Stomach (tissue), 19 donors: ENCODE results near the gene POLR3A. TPM values are rescaled to one million over a fixed set of nuclear protein-coding genes. Genes with fewer than 3 reads are reported as not detected.
"Not testable (repeated sequence)": the region's sequence is repeated elsewhere in the genome, so short reads cannot be mapped to it uniquely, and the experiment has no call there.

Experiments
- DNase-seq, 2 donors: peaks; one replicate each; pipeline versions ENCODE4 v3.0.0 to v3.0.0-alpha.2; 2013 to 2019
- H3K27ac ChIP-seq, 5 donors: fragments of 200-600 bp in 4 of 5; sonication (generic) in 4 of 5; one replicate each; pipeline ENCODE4 v1.5.1; 2013 to 2019; ENCODE audit warnings: mild to moderate bottlenecking in 1 of 5, moderate library complexity in 1 of 5
- H3K27me3 ChIP-seq, 3 donors: fragments of 200-600 bp; sonication (generic); one replicate each; pipeline ENCODE4 v1.5.1; 2017 to 2019; ENCODE audit warnings: mixed run types in 1 of 3
- H3K36me3 ChIP-seq, 4 donors: fragments of 200-600 bp; sonication (generic); 1 replicate in 3 of 4; 2 replicates in 1 of 4; pipeline ENCODE4 v1.5.1; 2016 to 2019
- H3K4me1 ChIP-seq, 4 donors: fragments of 200-600 bp; sonication (generic); one replicate each; pipeline ENCODE4 v1.5.1; 2016 to 2019
- H3K4me3 ChIP-seq, 4 donors: fragments of 200-600 bp; sonication (generic) in 3 of 4; one replicate each; pipeline ENCODE4 v1.5.1; 2016 to 2019; ENCODE audit warnings: mild to moderate bottlenecking in 1 of 4
- H3K9me3 ChIP-seq, 4 donors: fragments of 200-600 bp; sonication (generic); one replicate each; pipeline ENCODE4 v1.5.1; 2016 to 2019
- CTCF ChIP-seq, 7 experiments: fragments of 450-650 bp in 4 of 7; fragments of 200-600 bp in 3 of 7; sonication (generic) in 3 of 7; IDR thresholded peaks; one replicate each; pipeline ENCODE4 v1.5.1; 2016 to 2019; ENCODE audit warnings: antibody characterized with exemption in 7 of 7, control low read depth in 2 of 7, mild to moderate bottlenecking in 1 of 7
- EP300 ChIP-seq: sonication (generic); formaldehyde crosslinking; IDR thresholded peaks from one replicate; pipeline ENCODE4 v1.6.1; 2017; ENCODE audit warnings: antibody characterized with exemption
- POLR2A ChIP-seq, 4 donors: fragments of 450-650 bp; IDR thresholded peaks; one replicate each; pipeline ENCODE4 v1.6.1; 2016; ENCODE audit warnings: antibody characterized with exemption in 4 of 4, control low read depth in 2 of 4, mild to moderate bottlenecking in 1 of 4, moderate library complexity in 1 of 4
- POLR2AphosphoS5 ChIP-seq, 3 donors: sonication (generic); formaldehyde crosslinking; IDR thresholded peaks; one replicate each; pipeline ENCODE4 v1.6.1; 2016; ENCODE audit warnings: antibody characterized with exemption in 3 of 3
- WGBS, 5 donors: extraction: QIAGEN DNeasy Blood & Tissue Kit in 3 of 5; methylation state at CpG; one replicate each; pipeline versions ENCODE4 v1.1.5 to v1.1.7; 2013 to 2018; 5-methylcytosine and 5-hydroxymethylcytosine counted together
- intact Hi-C: fragments of 100-400 bp; cut with DNase I; formaldehyde crosslinking; loops from one replicate; pipeline ENCODE4 v1.15.1; 2023; ENCODE audit warnings: low total_unique reads
- long read RNA-seq, 10 donors: transcript quantifications; one replicate each; lab custom pipeline, GENCODE V29; 2026
- polyA plus RNA-seq, 3 donors: library from polyadenylated mRNA; stranded (reverse); fragments of 200-250 nt; gene quantifications; one replicate each; pipeline ENCODE4 v1.2.3, GENCODE V29; 2013
- total RNA-seq, 5 donors: library from RNA; depleted of rRNA; stranded (reverse); fragments of >200 nt; gene quantifications; one replicate each; pipeline versions ENCODE4 v1.1.0 to v1.2.3, GENCODE V29; 2014 to 2016
- donor health status: healthy with polysubstance abuse.
- donor health status: Bipolar disorder and iron deficiency.
- donor health status: healthy.

Gene POLR3A
- total RNA-seq (10 to 100 TPM in 3 of 5 donors, 1 to 10 TPM in 2; 8.5 to 25.8 (median 13.4) TPM), polyA plus RNA-seq (1 to 10 TPM; 2.1 to 3.0 (median 2.4) TPM)
- long read RNA-seq, donor 1, partial matches to known transcripts = 2,860 of 3,306 reads
- long read RNA-seq, donor 1, other reads (novel, unspliced or antisense) = 446 of 3,306 reads
- long read RNA-seq, donor 2, partial matches to known transcripts = 1,838 of 2,917 reads
- long read RNA-seq, donor 2, other reads (novel, unspliced or antisense) = 1,079 of 2,917 reads
- long read RNA-seq, donor 3, partial matches to known transcripts = 1,711 of 3,069 reads
- long read RNA-seq, donor 3, other reads (novel, unspliced or antisense) = 1,358 of 3,069 reads
- long read RNA-seq, donor 4, partial matches to known transcripts = 626 of 891 reads
- long read RNA-seq, donor 4, other reads (novel, unspliced or antisense) = 265 of 891 reads
- long read RNA-seq, donor 5 = 0 reads
- long read RNA-seq, donor 6, full-length matches to known transcripts = 1 of 9,934 reads
- long read RNA-seq, donor 6, partial matches to known transcripts = 6,925 of 9,934 reads
- long read RNA-seq, donor 6, other reads (novel, unspliced or antisense) = 3,008 of 9,934 reads
- long read RNA-seq, donor 7, partial matches to known transcripts = 5,543 of 6,201 reads
- long read RNA-seq, donor 7, other reads (novel, unspliced or antisense) = 658 of 6,201 reads
- long read RNA-seq, donor 8, partial matches to known transcripts = 9 of 9 reads
- long read RNA-seq, donor 8, other reads (novel, unspliced or antisense) = 0 of 9 reads
- long read RNA-seq, donor 9, partial matches to known transcripts = 7,111 of 7,724 reads
- long read RNA-seq, donor 9, other reads (novel, unspliced or antisense) = 613 of 7,724 reads
- long read RNA-seq, donor 10, full-length matches to known transcripts = 1 of 2,786 reads
- long read RNA-seq, donor 10, partial matches to known transcripts = 1,798 of 2,786 reads
- long read RNA-seq, donor 10, other reads (novel, unspliced or antisense) = 987 of 2,786 reads

GRCh38 chr10:78029269-78030226 lies at the start of gene POLR3A:
POLR3A (minus strand) TSS chr10:78029515; CDS start chr10:78029407, 108 bp downstream.
- peak within 1 kb of the TSS; percentile 84 to 98 (median 96) for H3K4me3 ChIP-seq
- H3K27ac ChIP-seq = peak within 1 kb of the TSS; percentile 75 to 92 (median 87)
- intact Hi-C loops = no loop called here
- peaks cover 15 to 19% (median 18%) of the 10 kb centered on the region in 4 donors for H3K36me3 ChIP-seq
- H3K27me3 ChIP-seq = no peaks in the 10 kb centered on the region
- WGBS, 5 donors = 0 to 1% (median 0%) methylated on average over 35 of the region's 35 CpGs
- H3K4me1 ChIP-seq = peaks cover 20 to 44% (median 40%) of the 10 kb centered on the region in 4 donors
- peak; percentile 96 to 99 for DNase-seq
- TF ChIP-seq POLR2AphosphoS5 (IDR thresholded peaks at IDR 0.05) (peak; percentile 65 to 95 (median 89)), POLR2A (IDR thresholded peaks at IDR 0.05) (no peak), CTCF (IDR thresholded peaks at IDR 0.05) (peak in 5 of 7 experiments; percentile 43 to 96 (median 64)), EP300 (no peak)
- no peaks in the 10 kb centered on the region for H3K9me3 ChIP-seq

- Histone ChIP-seq H3K4me3 (no peak overlapping the region), H3K27me3 (no peaks in the 10 kb centered on the region), H3K4me1 (no peaks in the 10 kb centered on the region), H3K27ac (no peak overlapping the region), H3K9me3 (peaks cover 0 to 7% (median 0%) of the 10 kb centered on the region in 4 donors), H3K36me3 (no peaks in the 10 kb centered on the region)
- intact Hi-C loops = no loop called here
- TF ChIP-seq POLR2AphosphoS5 (IDR thresholded peaks at IDR 0.05) = no peak
- no peak for TF ChIP-seq CTCF (IDR thresholded peaks at IDR 0.05)
- DNase-seq = no peak
- WGBS, 5 donors = 83 to 88% (median 84%) methylated on average over 4 of the region's 4 CpGs
Measured at GRCh38 chr10:78078539-78079330, 49.4 kb upstream of the POLR3A start.

GRCh38 chr10:78075806-78076205 lies 46.5 kb upstream of the POLR3A start:
- 88 to 100% (median 98%) methylated on average over 4 to 22 of the region's 29 CpGs for WGBS, 5 donors
- H3K27ac ChIP-seq, intact Hi-C loops, H3K36me3 ChIP-seq, H3K4me1 ChIP-seq, DNase-seq, H3K27me3 ChIP-seq, H3K9me3 ChIP-seq, H3K4me3 ChIP-seq: not testable (repeated sequence)

- Histone ChIP-seq H3K36me3 (no peaks in the 10 kb centered on the region), H3K9me3 (peaks cover 0 to 7% (median 0%) of the 10 kb centered on the region in 4 donors), H3K4me1 (no peaks in the 10 kb centered on the region), H3K4me3 (no peak overlapping the region), H3K27me3 (no peaks in the 10 kb centered on the region), H3K27ac (no peak overlapping the region)
- no peak for TF ChIP-seq CTCF (IDR thresholded peaks at IDR 0.05)
- no peak for TF ChIP-seq POLR2AphosphoS5 (IDR thresholded peaks at IDR 0.05)
- intact Hi-C loops = no loop called here
- no peak for DNase-seq
Measured at GRCh38 chr10:78072504-78072903, 43.2 kb upstream of the POLR3A start.
